ENCODE results near the gene CXCR6. TPM values are rescaled to one million over a fixed set of nuclear protein-coding genes. Genes with fewer than 3 reads are reported as not detected.

CXCR6 gene
- total RNA-seq, 4 donors from 2014 or later, result 1.7 to 3.6 (median 2.5) TPM; not detected in 1

DNA sequence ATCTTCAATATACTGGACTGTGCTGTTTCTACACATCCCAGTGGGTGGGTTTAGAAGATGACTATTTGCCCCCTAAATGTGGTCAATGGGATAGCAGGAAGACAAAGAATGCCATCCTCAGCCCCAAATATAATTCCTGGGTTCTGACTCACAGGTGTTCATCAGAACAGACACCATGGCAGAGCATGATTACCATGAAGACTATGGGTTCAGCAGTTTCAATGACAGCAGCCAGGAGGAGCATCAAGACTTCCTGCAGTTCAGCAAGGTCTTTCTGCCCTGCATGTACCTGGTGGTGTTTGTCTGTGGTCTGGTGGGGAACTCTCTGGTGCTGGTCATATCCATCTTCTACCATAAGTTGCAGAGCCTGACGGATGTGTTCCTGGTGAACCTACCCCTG is 3.0 kb downstream of the CXCR6 start:
- Histone ChIP-seq H3K36me3 (peaks cover 0 to 54% (median 5%) of the 10 kb centered on the region in 3 donors), H3K4me1 (peaks cover 0 to 5% (median 0%) of the 10 kb centered on the region in 4 donors), H3K27ac (peak overlapping the region; percentile 25 to 80 (median 56)), H3K9me3 (no peaks in the 10 kb centered on the region), H3K27me3 (no peaks in the 10 kb centered on the region), H3K4me3 (peak overlapping the region in 1 of 4 donors; percentile 33)
- peak in 1 of 3 donors; percentile 63 for DNase-seq
- TF ChIP-seq CTCF (IDR thresholded peaks at IDR 0.05) (peak in 3 of 6 experiments; percentile 10 to 38 (median 37)), POLR2A (IDR thresholded peaks at IDR 0.05) (no peak)

DNA sequence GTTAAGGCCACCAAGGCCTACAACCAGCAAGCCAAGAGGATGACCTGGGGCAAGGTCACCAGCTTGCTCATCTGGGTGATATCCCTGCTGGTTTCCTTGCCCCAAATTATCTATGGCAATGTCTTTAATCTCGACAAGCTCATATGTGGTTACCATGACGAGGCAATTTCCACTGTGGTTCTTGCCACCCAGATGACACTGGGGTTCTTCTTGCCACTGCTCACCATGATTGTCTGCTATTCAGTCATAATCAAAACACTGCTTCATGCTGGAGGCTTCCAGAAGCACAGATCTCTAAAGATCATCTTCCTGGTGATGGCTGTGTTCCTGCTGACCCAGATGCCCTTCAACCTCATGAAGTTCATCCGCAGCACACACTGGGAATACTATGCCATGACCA is 3.6 kb downstream of the CXCR6 start:
- TF ChIP-seq POLR2A (IDR thresholded peaks at IDR 0.05) (no peak), CTCF (IDR thresholded peaks at IDR 0.05) (no peak)
- peaks cover 0 to 60% (median 5%) of the 10 kb centered on the region in 3 donors for H3K36me3 ChIP-seq
- H3K27ac ChIP-seq, result peak overlapping the region in 3 of 4 donors; percentile 21 to 80 (median 38)
- no peaks in the 10 kb centered on the region for H3K27me3 ChIP-seq
- no peaks in the 10 kb centered on the region for H3K9me3 ChIP-seq
- no peak overlapping the region for H3K4me3 ChIP-seq
- H3K4me1 ChIP-seq, result peaks cover 0 to 5% (median 0%) of the 10 kb centered on the region in 4 donors
- DNase-seq, result no peak

- TF ChIP-seq POLR2A (IDR thresholded peaks at IDR 0.05) (no peak), CTCF (IDR thresholded peaks at IDR 0.05) (no peak)
- DNase-seq, result no peak
- Histone ChIP-seq H3K27ac (peak overlapping the region; percentile 19 to 80 (median 30)), H3K9me3 (no peaks in the 10 kb centered on the region), H3K4me1 (peaks cover 0 to 5% (median 0%) of the 10 kb centered on the region in 4 donors), H3K36me3 (peaks cover 0 to 65% (median 5%) of the 10 kb centered on the region in 3 donors), H3K27me3 (no peaks in the 10 kb centered on the region), H3K4me3 (no peak overlapping the region)
Observed at GRCh38 chr3:45947361-45947760, 4.1 kb downstream of the CXCR6 start.

- Histone ChIP-seq H3K9me3 (no peaks in the 10 kb centered on the region), H3K36me3 (peaks cover 0 to 75% (median 5%) of the 10 kb centered on the region in 3 donors), H3K27me3 (no peaks in the 10 kb centered on the region), H3K4me3 (no peak overlapping the region), H3K27ac (peak overlapping the region in 3 of 4 donors; percentile 19 to 80 (median 53)), H3K4me1 (peaks cover 0 to 5% (median 0%) of the 10 kb centered on the region in 4 donors)
- DNase-seq, result no peak
- no peak for TF ChIP-seq POLR2A (IDR thresholded peaks at IDR 0.05)
- no peak for TF ChIP-seq CTCF (IDR thresholded peaks at IDR 0.05)
Observed at GRCh38 chr3:45948311-45948781, 5.1 kb downstream of the CXCR6 start.

GRCh38 chr3:45948881-45949280 is 5.6 kb downstream of the CXCR6 start:
- H3K4me3 ChIP-seq, result no peak overlapping the region
- H3K27me3 ChIP-seq, result no peaks in the 10 kb centered on the region
- H3K27ac ChIP-seq, result peak overlapping the region in 3 of 4 donors; percentile 53 to 80 (median 57)
- no peak for DNase-seq
- peaks cover 0 to 80% (median 5%) of the 10 kb centered on the region in 3 donors for H3K36me3 ChIP-seq
- H3K9me3 ChIP-seq, result no peaks in the 10 kb centered on the region
- H3K4me1 ChIP-seq, result peaks cover 0 to 5% (median 0%) of the 10 kb centered on the region in 4 donors
- TF ChIP-seq CTCF (IDR thresholded peaks at IDR 0.05), result no peak
- no peak for TF ChIP-seq POLR2A (IDR thresholded peaks at IDR 0.05)

All from Peyer's patch (tissue), 4 donors.